ENCODE data around the gene PTPRE.

The PTPRE gene

DNA sequence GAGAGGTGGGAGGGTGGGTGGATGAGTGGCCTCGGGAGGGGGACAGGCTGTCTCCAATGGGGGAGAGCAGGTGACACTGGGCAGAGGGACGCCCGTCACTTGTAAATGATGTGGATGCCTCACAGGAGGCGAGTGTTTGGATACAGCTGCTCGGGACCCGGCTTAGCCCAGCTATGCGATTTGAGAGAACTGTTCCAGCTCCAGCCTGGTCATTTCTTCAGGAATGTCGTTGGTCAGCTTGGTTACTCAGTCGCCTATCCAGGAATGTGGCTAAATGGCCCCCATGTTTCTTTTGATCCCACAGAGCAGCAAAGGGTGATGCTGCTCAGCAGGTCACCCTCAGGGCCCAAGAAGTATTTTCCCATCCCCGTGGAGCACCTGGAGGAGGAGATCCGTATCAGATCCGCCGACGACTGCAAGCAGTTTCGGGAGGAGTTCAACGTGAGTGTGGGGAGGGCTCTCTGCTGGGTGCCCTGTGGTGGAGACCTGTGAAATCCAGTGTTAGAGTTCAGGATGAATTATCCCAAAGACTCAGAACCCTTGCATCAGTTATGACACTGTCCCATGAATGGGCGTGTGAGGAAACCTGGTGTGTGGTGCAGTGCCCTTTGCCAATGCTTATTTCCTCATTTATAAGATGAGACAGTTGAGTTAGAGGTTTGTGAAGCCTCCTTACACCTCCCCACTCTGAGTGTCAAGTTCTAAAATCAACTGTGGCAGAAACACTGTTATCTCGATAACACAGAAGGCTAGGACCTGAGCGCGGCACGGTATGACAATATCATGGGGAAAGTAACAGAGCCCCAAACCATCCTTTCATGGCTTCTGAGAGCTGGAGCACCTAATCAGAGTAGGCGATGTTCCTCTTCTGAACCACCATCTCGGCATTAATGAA lies 142.6 kb downstream of the PTPRE start:
- FAIRE-seq = no peak

DNA sequence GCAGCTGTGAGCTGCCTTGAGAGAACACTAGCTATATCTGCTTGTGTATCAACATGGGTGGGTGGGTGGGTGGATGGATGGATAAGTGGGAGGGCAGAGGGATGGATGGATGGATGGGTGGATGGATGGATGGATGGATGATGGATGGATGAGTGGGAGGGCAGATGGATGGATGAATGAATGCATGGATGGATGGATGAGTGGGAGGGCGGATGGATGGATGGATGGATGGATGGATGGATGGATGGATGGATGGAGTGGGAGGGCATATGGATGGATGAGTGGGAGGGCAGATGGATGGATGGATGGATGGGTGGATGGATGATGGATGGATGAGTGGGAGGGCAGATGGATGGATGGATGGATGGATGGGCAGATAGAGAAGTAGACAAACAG lies 143.2 kb downstream of the PTPRE start:
- FAIRE-seq = no peak

DNA sequence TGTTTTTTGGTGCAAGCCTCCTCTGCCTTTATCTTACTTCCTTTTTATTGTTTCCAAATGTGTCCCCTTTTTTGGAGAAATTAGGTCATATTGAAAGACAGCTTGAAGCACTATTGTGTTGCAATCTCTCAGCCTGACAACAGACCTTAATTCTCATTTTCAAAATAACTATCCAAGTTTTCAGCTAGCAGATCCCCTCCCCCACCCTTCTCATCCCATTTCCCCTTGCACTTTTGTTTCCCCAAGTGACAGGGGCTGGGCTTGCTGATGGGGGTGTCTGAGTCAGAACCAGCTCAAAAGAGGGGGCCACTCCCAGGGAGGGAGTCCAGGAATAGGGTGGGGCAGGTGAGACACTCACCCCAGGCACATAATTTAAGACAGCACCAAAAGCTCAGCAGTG lies 144.0 kb downstream of the PTPRE start:
- no peak for FAIRE-seq

DNA sequence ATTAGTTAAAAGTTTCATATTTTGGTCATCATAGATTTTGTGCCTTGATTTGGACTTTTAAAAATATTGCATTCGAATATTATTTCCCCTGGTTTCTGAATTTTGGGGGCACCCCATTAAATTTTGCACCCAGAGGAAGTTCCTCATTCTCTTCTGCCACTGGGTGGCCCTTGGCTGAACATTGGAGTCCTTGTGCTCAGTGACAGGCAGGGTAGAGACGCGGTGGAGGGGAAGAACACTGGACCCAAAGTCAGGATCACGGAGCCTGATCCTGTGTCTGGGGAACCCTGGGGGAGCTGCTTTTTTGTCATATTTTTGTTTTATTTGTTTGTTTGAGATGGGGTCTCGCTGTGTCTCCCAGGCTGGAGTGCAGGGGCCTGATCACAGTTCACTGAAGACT lies 144.6 kb downstream of the PTPRE start:
- FAIRE-seq = no peak

DNA sequence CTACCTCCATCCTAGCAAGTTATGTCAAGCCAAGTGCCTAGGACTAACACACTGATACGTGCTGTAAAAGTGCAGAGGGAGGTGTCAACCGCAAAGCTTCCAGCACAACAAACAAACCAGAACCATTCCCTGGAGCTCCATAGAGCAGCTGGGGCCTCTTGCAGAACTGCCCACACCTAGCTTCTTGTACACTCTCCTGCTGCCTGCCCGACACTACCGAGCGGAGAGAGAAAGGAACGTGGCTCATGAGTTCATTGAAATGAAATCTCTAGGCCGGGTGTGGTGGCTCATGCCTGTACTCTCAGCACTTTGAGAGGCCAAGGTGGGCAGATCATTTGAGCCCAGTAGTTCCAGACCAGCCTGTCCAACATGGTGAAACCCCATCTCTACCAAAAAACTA lies 145.8 kb downstream of the PTPRE start:
- no peak for FAIRE-seq

DNA sequence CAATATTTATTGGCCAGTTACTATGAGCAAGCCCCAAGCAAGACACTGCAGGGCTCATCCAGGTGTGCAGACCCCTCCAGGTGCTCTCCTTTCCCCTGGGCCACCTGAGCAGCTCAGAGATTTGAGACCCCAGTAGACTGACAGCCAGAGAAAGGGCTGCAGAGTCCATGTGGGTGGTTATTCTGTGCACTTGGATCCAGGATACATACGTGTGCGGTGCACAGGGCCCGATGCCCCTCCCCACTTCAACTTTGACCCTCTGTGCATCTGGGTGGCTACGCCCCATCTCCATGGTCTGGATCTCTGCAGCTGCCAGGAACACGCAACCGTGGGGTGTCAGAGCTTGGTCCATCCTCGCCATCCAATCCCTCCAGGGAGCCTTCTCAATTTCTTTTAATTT lies 146.5 kb downstream of the PTPRE start:
- no peak for FAIRE-seq

DNA sequence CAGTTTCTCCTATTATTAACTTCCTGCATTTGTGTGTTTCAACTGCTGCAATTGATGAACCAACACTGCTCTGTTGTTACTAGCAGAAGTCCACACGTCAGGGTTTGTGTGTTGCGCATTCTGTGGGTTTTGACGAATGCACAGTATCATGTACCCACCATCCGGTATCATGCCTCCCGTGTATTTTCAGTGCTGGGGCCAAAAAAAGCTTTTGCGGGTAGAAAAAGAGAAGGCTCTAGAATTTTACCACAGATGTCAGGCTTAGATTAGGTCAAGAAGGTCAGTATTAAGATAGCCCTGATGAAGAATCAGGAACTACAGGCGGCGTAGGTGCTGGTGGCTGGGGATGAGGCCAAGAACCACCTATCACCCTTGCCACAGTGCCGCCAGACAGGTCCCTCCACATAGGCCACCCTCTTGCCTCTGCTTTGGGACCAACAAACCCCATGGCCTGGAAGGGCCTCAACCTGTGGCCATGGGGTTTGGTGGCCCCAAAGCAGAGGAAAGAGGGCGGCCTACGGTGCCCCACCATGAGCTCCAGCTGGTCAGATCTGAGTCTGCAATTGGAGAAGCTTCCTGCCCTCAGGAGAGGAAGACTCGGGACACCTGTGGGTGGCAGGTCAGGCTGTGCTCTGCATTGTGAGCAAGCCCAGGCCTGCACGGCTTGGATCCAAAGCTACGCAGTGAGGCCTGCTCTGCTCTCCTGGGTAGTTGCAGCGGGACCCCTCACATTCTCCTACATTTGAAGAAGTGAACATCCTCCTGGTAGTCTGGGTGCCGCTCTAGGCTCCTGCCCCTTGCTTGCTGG lies 147.5 kb downstream of the PTPRE start:
- FAIRE-seq = no peak

DNA sequence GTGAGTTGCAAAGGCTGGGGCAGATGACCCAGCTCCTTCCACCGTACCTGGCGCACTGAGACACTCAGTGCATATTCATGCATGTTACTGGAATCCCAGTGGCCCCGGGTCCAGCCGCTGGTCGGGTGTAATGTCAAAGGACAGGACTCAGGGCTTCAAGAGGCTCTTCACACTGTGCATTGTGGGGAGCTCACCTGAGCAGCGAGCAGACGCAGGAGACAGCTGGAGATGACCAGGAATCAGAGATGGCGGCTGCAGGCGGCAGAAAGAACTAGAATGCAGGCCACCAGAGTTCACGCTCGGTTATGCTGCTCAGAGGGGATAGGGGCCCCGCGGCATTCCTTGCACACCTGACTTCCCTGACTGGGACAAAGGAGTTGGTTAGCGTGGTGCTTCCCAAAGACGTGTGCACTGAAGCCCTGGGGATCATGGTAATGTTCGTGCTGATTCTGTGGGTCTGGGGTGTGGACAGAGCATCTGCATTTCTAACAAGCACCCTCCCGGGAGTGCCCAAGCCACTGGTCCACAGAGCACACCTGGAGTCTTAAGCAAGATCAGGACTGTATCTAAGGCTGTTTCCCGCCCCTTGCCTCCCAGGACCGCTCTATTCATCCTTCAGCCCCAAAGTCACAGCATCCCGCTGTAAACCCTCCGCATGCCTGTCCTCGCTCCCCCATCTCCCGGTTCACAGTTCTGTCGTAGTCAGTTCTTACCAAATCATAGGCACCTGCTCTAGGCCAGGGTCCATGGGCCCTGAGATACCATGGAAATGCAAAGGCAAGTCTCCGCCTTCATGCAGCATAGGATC lies 148.4 kb downstream of the PTPRE start:
- FAIRE-seq = no peak

DNA sequence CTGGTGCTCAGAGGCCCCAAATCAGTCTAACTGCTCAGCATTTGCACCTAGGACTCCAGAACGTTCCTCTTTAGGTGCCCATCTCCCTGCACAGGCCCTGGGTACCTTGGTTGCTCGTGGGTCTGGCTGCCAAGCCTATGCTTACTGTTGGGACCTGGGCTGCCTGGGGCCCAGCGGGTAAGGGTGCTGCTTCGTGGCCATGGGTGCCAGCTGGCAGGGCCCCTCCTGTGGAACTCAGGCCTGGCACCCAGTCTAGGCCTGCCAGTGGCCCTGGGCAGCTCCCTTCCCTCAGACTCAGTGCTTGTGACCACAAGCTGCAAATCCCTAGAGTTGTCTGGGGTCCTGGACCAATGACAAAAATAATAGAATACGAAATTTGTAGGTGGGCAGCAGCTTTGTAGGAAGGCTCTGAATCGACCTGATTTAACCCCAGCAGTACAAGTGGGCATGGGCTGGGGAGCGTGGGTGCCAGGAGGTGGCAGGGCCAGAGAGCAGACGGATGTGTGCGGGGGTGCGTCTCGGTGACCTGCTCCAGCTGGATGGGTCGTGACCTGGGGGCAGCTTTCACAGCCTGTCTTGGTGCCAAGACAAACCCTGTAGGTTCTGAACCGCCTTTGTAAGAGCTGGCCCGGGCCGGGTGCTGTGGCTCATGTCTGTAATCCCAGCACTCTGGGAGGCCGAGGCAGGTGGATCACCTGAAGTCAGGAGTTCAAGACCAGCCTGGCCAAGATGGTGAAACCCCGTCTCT lies 149.6 kb downstream of the PTPRE start:
- no peak for FAIRE-seq

DNA sequence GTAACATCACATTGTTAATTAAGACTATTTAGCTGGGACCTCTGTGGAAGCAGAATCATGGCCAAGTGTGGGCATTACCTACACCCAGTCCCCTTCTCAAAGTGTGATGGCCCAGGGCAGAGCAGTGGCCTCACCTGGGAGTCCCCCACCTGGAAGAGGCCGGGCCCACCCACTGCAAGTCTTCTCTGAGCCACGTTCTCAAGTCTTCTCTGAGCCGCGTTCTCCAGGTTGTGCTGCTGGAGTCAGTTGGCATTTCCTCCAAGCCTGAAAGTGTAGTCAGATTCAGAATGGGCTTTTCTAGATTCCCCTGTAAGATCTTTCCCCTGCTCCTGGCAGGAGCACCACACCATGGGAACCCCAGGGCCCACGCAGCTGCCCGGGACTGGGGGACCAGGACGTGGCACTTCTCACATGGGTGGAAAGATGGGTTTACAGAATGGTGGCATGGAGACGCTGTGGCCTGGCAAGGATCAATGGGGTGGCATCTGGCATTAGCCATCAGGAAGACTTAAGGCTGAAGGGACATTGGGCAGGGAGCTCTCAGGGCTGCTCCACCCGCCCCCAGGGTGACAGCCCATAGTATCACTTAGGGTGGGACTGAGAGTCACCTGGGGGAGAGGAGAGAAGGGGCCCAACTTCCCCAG lies 151.3 kb downstream of the PTPRE start:
- FAIRE-seq = no peak

DNA sequence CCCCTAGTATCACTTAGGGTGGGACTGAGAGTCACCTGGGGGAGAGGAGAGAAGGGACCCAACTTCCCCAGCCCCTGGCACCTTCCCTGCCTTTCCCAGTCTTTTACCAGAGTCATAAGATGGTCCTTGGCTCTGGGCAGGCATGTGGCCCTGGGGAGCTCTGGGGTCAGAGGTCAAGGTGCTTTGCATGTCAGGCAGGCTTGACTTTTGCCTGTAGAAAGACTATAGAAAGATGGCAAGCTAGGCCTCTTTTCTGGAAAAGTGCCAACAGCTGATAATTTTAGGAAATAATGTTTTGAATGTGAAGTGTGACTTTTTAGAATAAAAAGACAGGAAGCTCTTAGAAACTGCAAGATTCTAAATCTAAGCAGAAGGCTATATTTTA lies 151.8 kb downstream of the PTPRE start:
- FAIRE-seq = no peak

DNA sequence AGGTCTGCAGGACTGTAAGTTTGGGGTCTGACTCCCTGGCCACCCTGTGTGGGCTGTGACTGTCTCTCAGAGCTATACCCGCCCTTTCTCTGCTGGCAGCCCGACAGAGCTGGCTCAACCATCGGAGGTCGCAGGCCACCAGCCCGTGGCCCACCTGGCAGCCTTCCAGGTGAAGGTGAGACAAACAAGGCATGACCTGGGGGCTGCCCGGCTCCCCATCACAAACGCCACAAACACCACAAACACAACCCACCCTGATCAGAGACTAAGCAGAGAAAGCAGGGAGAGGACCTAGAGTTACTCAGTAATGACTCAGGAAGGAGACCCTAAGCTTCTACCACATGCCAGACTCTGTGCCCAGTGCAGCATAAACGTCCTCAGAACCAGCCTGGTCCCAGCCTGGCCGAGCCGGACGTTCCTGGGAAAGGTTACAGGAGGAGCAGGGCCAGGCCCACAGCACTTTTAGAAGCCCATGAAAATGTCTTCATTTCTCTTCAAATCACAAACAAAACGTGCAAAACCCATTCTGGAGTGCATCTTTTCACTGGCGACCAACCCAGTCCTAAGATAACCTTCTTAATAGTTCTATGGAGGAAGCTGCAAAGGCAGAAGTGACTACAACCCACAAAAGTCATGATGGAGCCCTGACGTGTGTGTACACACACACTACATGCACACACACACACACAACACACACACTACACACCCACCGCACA lies 152.5 kb downstream of the PTPRE start:
- FAIRE-seq = no peak

DNA sequence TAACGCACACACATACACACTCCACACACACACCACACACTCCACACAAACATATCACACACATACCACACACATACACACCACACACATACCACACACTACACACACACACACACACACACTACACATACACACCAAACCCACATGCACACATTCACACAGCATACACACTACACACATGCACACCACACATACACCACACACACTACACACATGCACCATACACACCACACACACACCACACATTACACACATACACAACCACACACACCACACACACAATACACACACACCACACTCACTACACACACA lies 153.0 kb downstream of the PTPRE start:
- no peak for FAIRE-seq

DNA sequence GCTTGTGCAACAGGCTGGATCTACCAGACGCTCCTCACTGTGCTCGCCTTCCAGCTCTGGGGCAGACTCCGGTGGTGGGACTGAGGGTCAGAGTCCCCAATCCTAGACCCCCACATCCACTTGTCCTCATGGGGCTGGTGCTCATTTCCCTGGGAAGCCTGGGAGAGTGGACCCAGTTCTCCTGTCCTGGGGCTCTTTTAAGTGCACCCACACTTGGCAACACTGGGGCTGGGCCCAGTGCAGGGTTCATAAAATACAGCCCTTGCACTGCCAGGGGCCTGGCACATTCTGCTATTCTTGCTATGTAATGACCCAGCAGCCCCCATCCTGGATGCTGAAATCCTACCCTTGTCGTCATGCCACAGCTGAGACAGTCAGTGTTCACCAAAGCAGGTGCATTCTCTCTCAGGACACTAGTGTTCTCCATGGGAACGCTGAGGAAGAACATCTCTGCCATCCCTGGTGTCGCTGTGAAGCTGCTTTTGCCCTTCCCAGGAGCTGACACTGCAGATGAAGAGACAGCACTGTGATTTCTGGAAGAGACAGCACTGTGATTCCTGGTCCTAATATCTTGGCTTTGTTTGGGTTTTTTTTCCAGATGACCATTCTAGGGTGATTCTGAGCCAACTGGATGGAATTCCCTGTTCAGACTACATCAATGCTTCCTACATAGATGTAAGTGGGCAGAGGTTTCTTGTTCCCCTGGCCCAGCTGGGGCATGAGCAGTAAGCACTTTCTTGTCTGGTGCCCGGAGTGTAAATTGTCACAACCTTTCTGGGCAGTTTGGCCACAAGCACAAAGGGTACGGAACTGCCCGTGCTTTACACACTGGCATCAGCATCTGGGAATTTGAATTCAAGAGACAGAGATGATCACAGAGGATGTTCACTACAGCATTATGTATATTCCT lies 153.7 kb downstream of the PTPRE start:
- FAIRE-seq = no peak

DNA sequence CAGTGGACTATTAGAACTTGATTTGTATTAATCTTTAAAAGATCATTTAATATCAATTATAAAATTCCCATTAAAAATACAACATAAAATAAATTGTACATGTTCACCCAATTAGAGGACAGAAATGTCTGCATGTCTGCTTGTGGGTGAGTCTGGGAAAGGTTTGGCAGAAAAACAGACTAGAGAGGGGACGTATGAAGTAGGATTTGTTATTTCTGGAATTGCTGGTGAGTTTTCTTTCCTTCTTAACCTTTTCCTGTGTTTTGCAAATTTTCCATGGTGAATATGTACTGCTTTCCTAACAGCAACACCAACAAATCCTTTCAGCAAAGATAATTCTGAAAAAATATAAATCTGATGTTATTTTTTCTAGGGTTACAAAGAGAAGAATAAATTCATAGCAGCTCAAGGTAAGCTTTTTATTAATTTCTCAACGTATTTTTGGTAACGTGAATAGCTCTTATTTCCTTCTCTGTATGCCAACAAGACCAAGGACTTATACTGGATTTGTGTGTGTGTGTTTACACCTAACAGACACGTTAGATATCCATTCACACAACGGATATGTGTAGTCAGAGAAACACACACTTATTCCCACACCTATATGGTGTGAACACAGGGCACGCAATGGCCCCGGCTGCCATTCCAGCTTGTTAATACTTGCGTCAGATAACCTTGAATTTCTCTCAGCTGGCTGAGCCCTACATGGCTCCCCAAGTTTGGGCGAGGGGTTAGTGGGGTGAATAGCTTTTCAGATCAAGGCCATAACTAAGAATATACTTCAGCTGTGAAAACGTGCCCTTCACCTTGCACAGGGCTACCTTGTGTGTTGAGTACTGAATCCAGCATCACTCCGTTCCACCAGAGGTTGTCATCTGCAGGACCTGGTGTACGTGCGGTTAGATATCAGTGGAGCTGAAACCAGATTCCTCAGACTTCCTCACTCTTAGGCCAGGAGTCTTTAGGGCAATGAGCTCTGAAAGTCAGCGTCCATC lies 154.7 kb downstream of the PTPRE start:
- no peak for FAIRE-seq

DNA sequence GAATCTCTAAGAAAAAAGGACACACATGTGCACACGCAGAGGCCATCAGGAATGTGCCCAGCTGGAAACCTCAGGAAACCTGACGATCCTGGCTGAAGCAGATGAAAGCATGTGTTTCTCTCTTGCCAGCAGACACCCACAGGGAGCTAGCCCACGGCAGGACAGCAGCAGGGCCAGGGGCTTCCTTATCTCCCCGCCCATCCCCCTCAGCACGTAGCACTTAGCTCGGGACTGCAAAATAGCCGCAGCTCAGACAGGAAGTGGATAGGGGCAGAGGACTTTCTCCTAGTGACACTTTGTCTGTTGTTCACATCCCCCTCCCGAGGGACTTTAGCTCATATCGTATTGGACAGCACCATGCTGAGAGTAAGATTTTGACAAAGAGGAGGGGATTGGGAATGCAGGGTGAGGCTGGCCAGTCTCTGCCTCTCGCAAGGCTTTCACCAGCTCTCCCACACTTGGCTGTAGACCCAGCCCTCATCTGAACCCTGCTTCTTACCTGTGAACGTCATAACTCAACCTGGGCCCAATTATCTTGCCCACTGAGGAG lies 155.5 kb downstream of the PTPRE start:
- no peak for FAIRE-seq

DNA sequence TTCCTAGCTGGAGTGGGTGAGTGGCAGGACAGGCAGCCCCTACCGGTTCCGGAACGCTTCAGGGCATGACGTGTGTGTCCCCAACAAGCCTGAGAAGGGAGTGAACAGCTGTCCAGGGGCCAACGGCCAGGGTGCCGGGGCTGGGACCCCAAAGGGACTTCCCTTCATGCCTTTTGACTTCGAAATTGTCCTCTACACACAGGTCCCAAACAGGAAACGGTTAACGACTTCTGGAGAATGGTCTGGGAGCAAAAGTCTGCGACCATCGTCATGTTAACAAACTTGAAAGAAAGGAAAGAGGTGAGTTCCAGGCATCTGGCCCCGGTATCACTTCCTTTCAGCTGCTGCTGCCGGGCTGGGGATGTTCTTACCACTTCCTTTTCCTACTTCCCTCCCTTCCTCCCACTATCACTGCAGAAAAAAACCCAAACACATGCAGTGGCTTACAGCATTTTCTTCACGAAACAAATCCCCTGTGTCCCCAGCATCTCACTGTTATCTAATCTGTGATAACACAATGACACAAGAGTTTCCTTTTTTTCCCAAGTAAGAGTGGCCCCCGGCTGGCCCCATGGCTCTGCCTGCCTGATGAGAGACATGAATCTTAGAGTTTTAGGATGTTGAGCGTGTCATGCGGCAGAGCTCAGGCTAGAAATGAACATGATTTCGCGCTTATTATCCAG lies 156.1 kb downstream of the PTPRE start:
- FAIRE-seq = no peak

DNA sequence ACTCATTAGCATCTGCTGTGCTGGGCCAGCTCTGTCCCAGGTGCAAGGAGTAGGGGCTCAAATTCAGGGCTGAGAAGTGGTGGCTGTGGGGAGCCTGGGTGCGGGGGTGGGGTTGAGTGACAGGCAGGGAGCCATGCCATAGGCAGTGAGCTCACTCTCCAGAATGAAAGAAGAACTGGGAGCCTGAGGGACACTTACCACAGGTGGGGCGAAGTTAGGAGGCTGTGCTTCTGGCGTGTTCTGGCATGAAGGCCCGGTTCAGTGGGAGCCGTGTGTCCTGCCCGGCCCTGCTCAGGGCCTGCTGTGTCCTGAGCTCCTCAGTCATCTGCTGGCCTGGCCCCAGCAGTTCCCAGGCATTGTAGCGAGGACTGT lies 156.8 kb downstream of the PTPRE start:
- FAIRE-seq = no peak
